Stimulated activated CD4-positive, alpha-beta T cell treated with anti-CD3 and anti-CD28 coated beads, TNF-alpha, amount 100 ng/mL, for 48 hours (primary cell): ENCODE results near the gene MYO7B.

ENCODE experiments used
- DNase-seq, 3 donors: peaks; one replicate each; pipeline ENCODE4 v3.0.0-alpha.2; 2020; ENCODE audit warnings: low read depth in 3 of 3

Gene MYO7B

GRCh38 chr2:127650041-127650784 lies 114.7 kb downstream of the MYO7B start:
- DNase-seq, result no peak

GRCh38 chr2:127650785-127651380 lies 115.4 kb downstream of the MYO7B start:
- no peak for DNase-seq

- DNase-seq, result no peak
Measured at GRCh38 chr2:127651381-127651809, 115.9 kb downstream of the MYO7B start.

GRCh38 chr2:127651971-127652550 lies 116.6 kb downstream of the MYO7B start:
- no peak for DNase-seq

GRCh38 chr2:127652786-127653357 lies 117.4 kb downstream of the MYO7B start:
- no peak for DNase-seq

- DNase-seq, result no peak
Measured at GRCh38 chr2:127653421-127654083, 118.1 kb downstream of the MYO7B start.

GRCh38 chr2:127654084-127654837 lies 118.8 kb downstream of the MYO7B start:
- no peak for DNase-seq

GRCh38 chr2:127654838-127655175 lies 119.3 kb downstream of the MYO7B start:
- no peak for DNase-seq

GRCh38 chr2:127655209-127656073 lies 120.0 kb downstream of the MYO7B start:
- no peak for DNase-seq

GRCh38 chr2:127656569-127657231 lies 121.2 kb downstream of the MYO7B start:
- no peak for DNase-seq

GRCh38 chr2:127657232-127657595 lies 121.7 kb downstream of the MYO7B start:
- DNase-seq, result no peak

- DNase-seq, result no peak
Measured at GRCh38 chr2:127658146-127658545, 122.7 kb downstream of the MYO7B start.

GRCh38 chr2:127658641-127659407 lies 123.3 kb downstream of the MYO7B start:
- no peak for DNase-seq

- no peak for DNase-seq
Measured at GRCh38 chr2:127659408-127660290, 124.2 kb downstream of the MYO7B start.

GRCh38 chr2:127660291-127660578 lies 124.8 kb downstream of the MYO7B start:
- DNase-seq, result no peak

- no peak for DNase-seq
Measured at GRCh38 chr2:127661072-127661649, 125.7 kb downstream of the MYO7B start.

GRCh38 chr2:127661949-127662510 lies 126.5 kb downstream of the MYO7B start:
- DNase-seq, result no peak
